Endothelial cell (in vitro differentiated cells): ENCODE data around the gene BMI1. TPM values are rescaled to one million over a fixed set of nuclear protein-coding genes. Genes with fewer than 3 reads are reported as not detected.
A peak's percentile ranks its signal among the peaks of the same experiment; 100 is the strongest.

Experiments used
- DNase-seq: peaks from one replicate; pipeline ENCODE4 v3.0.0; 2021; ENCODE audit warnings: low spot score
- H3K27ac Mint-ChIP-seq: one replicate; pipeline ENCODE4 v1.8.0; 2021; ENCODE audit warnings: mixed read lengths, inconsistent platforms; ENCODE audit not compliant: unreplicated experiment
- H3K27me3 Mint-ChIP-seq: one replicate; pipeline ENCODE4 v1.8.0; 2021; ENCODE audit warnings: mild to moderate bottlenecking, moderate library complexity, mixed read lengths, inconsistent platforms; ENCODE audit not compliant: unreplicated experiment
- H3K36me3 Mint-ChIP-seq: one replicate; pipeline ENCODE4 v1.8.0; 2021; ENCODE audit warnings: mild to moderate bottlenecking, low read depth, mixed read lengths, inconsistent platforms; ENCODE audit not compliant: unreplicated experiment
- H3K4me1 Mint-ChIP-seq: one replicate; pipeline ENCODE4 v1.8.0; 2021; ENCODE audit warnings: mild to moderate bottlenecking, mixed read lengths, inconsistent platforms; ENCODE audit not compliant: unreplicated experiment
- H3K4me3 Mint-ChIP-seq: one replicate; pipeline ENCODE4 v1.8.0; 2021; ENCODE audit warnings: mild to moderate bottlenecking, mixed read lengths, inconsistent platforms; ENCODE audit not compliant: unreplicated experiment
- H3K9me3 Mint-ChIP-seq: one replicate; pipeline ENCODE4 v1.8.0; 2021; ENCODE audit warnings: mixed read lengths, inconsistent platforms; ENCODE audit not compliant: unreplicated experiment
- total RNA-seq: library from RNA; stranded (reverse); fragmentation: NEBNext Ultra II Directional; extraction: Animal tissue kit (Norgen Biotek cat#: 25700); gene quantifications from one replicate; pipeline ENCODE4 v1.2.1, GENCODE V29; 2021; ENCODE audit not compliant: unreplicated experiment
- TF ChIP-seq, protein P1 (sequence below): fragments of 200-600 bp; sonication (generic); IDR thresholded peaks from one replicate; pipeline ENCODE4 v1.5.0; 2021; ENCODE audit warnings: antibody characterized with exemption; ENCODE audit not compliant: unreplicated experiment

The BMI1 gene
- total RNA-seq, 1 donor from 2014 or later: 23.6 TPM

DNA sequence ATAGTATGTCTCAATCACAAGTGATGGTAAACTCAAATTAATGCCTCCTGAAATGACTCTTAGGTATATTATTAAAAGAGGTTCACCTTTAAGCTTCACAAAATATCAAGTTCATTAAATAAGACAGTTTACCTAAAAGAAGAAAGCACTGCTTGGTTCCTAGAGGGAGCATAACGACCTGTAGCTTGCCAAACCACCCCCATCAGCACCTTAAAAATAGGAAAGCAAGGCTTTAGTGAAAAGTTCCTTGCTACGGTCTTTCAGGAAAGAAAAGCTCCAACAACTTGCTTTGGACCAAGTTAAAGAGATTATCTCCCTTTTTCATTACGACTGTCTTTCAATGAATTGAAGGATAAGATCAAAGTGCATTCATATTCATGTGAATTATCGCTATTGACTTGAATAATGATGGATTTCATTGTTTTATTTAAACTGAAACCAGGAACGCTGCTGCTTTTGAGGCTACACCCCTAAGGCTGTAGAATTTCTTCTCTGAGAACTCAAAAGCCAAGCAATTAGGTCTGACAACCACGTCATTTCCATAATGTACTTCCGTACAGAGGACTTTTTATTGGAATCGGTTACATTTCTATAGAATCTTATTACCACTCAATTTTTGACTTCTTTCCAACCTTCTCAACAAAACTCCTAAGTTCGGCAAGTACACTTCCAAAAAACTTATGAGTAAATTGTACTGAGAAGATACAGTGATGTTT is 17.4 kb downstream of the BMI1 start:
- Mint-ChIP-seq H3K9me3 (no peaks in the 10 kb centered on the region), H3K4me1 (peaks cover 6% of the 10 kb centered on the region), H3K36me3 (peaks cover 4% of the 10 kb centered on the region), H3K4me3 (no peak overlapping the region), H3K27ac (no peak overlapping the region), H3K27me3 (peaks cover 21% of the 10 kb centered on the region)
- DNase-seq: no peak
- TF ChIP-seq, protein P1, sequence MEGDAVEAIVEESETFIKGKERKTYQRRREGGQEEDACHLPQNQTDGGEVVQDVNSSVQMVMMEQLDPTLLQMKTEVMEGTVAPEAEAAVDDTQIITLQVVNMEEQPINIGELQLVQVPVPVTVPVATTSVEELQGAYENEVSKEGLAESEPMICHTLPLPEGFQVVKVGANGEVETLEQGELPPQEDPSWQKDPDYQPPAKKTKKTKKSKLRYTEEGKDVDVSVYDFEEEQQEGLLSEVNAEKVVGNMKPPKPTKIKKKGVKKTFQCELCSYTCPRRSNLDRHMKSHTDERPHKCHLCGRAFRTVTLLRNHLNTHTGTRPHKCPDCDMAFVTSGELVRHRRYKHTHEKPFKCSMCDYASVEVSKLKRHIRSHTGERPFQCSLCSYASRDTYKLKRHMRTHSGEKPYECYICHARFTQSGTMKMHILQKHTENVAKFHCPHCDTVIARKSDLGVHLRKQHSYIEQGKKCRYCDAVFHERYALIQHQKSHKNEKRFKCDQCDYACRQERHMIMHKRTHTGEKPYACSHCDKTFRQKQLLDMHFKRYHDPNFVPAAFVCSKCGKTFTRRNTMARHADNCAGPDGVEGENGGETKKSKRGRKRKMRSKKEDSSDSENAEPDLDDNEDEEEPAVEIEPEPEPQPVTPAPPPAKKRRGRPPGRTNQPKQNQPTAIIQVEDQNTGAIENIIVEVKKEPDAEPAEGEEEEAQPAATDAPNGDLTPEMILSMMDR: no peak

DNA sequence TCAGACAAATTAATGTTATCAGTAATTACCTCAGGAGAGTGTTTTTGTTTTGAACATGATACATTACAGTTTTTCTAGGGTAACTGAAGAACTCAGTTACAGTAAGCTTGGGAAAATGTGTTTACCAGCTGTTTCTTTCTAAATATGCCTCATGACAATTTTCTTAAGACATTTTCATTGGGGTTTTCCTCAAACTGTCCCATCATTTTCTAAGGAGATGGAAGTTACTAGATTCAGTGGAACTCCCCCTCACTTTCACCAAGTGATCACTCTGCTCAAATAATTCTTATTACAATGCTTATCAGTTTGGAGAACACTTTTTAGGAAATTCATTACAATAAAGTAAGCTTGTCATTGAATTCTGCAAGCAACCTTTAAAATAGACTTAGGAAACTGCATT is 18.0 kb downstream of the BMI1 start:
- Mint-ChIP-seq H3K4me3 (no peak overlapping the region), H3K36me3 (no peaks in the 10 kb centered on the region), H3K27ac (no peak overlapping the region), H3K9me3 (no peaks in the 10 kb centered on the region), H3K27me3 (peaks cover 17% of the 10 kb centered on the region), H3K4me1 (peaks cover 2% of the 10 kb centered on the region)
- no peak for DNase-seq
- TF ChIP-seq, protein P1: no peak

DNA sequence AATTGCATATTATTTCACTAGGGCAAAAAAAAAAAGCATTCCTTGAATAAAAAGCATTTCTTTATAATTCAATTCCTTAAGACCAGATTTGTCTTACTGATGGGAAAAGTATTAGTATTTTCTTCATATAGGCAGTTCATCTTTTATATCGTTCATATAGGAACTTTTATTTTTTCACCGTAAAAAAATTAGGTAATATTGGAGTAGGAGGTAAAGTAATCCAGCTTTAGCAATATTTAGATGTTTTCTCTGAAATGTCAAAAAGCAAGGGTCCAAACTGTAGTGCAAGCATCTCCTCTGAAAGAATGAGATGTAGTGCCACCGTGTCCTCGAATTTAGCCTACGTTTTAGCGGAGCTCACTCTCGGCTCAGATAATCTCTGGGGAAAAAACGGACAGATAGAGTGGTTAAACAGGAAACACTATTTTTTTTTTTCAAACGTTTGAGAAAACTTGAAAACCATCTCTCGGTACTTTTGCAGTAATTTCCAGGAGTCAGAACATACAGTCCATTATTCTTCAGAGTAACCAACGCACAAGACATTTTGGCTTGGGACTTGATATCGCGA is 18.9 kb downstream of the BMI1 start:
- peak overlapping the region; percentile 84 for H3K27ac Mint-ChIP-seq
- peaks cover 6% of the 10 kb centered on the region for H3K4me1 Mint-ChIP-seq

DNA sequence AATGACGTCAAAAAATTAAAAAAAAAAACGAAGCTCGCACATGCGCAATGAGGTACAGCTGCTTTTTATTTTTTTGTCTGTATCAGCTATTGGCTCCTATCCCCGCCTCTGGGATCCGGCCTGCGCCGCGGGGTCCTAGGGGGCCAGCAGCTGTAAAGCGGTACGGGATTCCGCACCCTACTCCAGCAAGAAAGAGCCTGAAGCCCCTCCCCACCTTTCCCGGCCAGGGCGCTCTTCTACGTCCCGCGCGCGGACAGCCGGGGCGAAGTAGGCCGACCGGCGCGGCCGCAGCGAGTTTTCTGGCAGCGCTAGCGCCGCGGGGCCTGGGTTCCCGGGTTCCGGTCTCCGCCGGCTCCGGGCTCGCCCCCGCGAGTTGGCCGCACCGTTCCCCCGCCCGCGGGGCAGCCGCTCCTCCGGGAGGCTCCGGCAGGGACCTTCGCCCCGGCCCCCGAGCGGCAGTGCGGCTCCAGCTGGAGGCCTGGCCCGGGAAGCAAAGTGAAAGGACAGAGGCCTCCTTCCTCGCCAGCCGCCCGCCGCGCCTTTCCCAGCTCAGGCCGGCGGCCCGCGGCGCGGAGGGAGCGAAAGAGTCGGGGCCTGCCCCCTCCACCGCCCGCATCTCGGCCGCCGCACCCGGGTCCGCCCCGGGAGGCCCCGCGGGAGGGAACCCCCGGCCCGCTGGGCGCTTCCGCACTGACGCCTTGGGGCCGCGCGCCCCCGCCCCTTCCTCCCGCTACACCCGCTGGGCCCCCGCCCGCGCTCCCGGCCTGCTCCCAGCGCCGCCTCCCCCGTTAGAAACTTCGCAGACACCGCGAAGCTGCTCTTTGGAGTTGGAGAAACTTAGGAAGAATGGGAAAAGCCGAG is 19.7 kb downstream of the BMI1 start:
- Mint-ChIP-seq H3K27ac (peak overlapping the region; percentile 84), H3K36me3 (no peaks in the 10 kb centered on the region), H3K4me3 (peak overlapping the region; percentile 93), H3K27me3 (peaks cover 24% of the 10 kb centered on the region), H3K4me1 (peaks cover 7% of the 10 kb centered on the region), H3K9me3 (no peaks in the 10 kb centered on the region)
- TF ChIP-seq, protein P1: no peak
- DNase-seq: peak; percentile 69

More for the DNA sequence above, 18.9 kb downstream of the BMI1 start:
- DNase-seq: no peak
- TF ChIP-seq, protein P1: no peak
- no peaks in the 10 kb centered on the region for H3K9me3 Mint-ChIP-seq
- no peaks in the 10 kb centered on the region for H3K36me3 Mint-ChIP-seq
- peaks cover 25% of the 10 kb centered on the region for H3K27me3 Mint-ChIP-seq
- H3K4me3 Mint-ChIP-seq: peak overlapping the region; percentile 93
